Tibial nerve (tissue), 4 donors: ENCODE results near the gene LMBRD2. TPM values are rescaled to one million over a fixed set of nuclear protein-coding genes. Genes with fewer than 3 reads are reported as not detected.

ENCODE experiments used
- DNase-seq, 2 donors: peaks; one replicate each; pipeline ENCODE4 v3.0.0-alpha.2; 2019; ENCODE audit warnings: low spot score in 2 of 2
- H3K27ac ChIP-seq, 4 donors: fragments of 200-600 bp; sonication (generic) in 3 of 4; one replicate each; pipeline ENCODE4 v1.5.1; 2017 to 2019; ENCODE audit warnings: mild to moderate bottlenecking in 1 of 4
- H3K27me3 ChIP-seq, 2 donors: fragments of 200-600 bp; sonication (generic) in 1 of 2; one replicate each; pipeline versions ENCODE4 v1.5.1 to v1.6.0; 2017 to 2019
- H3K36me3 ChIP-seq, 3 donors: fragments of 200-600 bp; sonication (generic); one replicate each; pipeline ENCODE4 v1.5.1; 2018 to 2019
- H3K4me1 ChIP-seq, 4 donors: fragments of 200-600 bp; sonication (generic) in 3 of 4; one replicate each; pipeline ENCODE4 v1.5.1; 2017 to 2019
- H3K4me3 ChIP-seq, 4 donors: fragments of 200-600 bp; sonication (generic) in 3 of 4; one replicate each; pipeline ENCODE4 v1.5.1; 2017 to 2019; ENCODE audit warnings: mild to moderate bottlenecking in 1 of 4, moderate library complexity in 1 of 4
- H3K9me3 ChIP-seq, 4 donors: fragments of 200-600 bp; sonication (generic) in 3 of 4; one replicate each; pipeline ENCODE4 v1.5.1; 2017 to 2019
- CTCF ChIP-seq, 5 experiments: fragments of 200-600 bp in 3 of 5; fragments of 450-650 bp in 2 of 5; sonication (generic) in 3 of 5; IDR thresholded peaks; one replicate each; pipeline ENCODE4 v1.5.1; 2016 to 2019; ENCODE audit warnings: antibody characterized with exemption in 5 of 5, mild to moderate bottlenecking in 3 of 5, moderate library complexity in 2 of 5
- EP300 ChIP-seq, 2 donors: sonication (generic); formaldehyde crosslinking; IDR thresholded peaks; one replicate each; pipeline ENCODE4 v1.6.1; 2017; ENCODE audit warnings: antibody characterized with exemption in 2 of 2, mild to moderate bottlenecking in 1 of 2
- POLR2A ChIP-seq, 2 donors: fragments of 450-650 bp; IDR thresholded peaks; one replicate each; pipeline ENCODE4 v1.6.1; 2017; ENCODE audit warnings: antibody characterized with exemption in 2 of 2, mild to moderate bottlenecking in 2 of 2, moderate library complexity in 2 of 2
- WGBS, 2 donors: methylation state at CpG; one replicate each; pipeline ENCODE4 v1.1.5; 2018; 5-methylcytosine and 5-hydroxymethylcytosine counted together
- total RNA-seq, 4 donors: library from RNA; depleted of rRNA; stranded (reverse); fragments of >200 nt; gene quantifications; one replicate each; pipeline ENCODE4 v1.1.0, GENCODE V29; 2016

LMBRD2 gene
- total RNA-seq, 4 donors from 2014 or later, result 9.0 to 29.7 (median 15.6) TPM

GRCh38 chr5:36172599-36172998 is 20.9 kb upstream of the LMBRD2 start:
- WGBS, 2 donors, result 74 to 85% methylated on average over 1 of the region's 1 CpG
- H3K36me3 ChIP-seq, result peaks cover 0 to 80% (median 15%) of the 10 kb centered on the region in 3 donors
- H3K4me1 ChIP-seq, result no peaks in the 10 kb centered on the region
- no peaks in the 10 kb centered on the region for H3K27me3 ChIP-seq
- no peak overlapping the region for H3K4me3 ChIP-seq
- no peak for TF ChIP-seq EP300 (IDR thresholded peaks at IDR 0.05)
- TF ChIP-seq POLR2A (IDR thresholded peaks at IDR 0.05), result no peak
- TF ChIP-seq CTCF (IDR thresholded peaks at IDR 0.05), result no peak
- no peaks in the 10 kb centered on the region for H3K9me3 ChIP-seq
- H3K27ac ChIP-seq, result no peak overlapping the region
- no peak for DNase-seq

GRCh38 chr5:36170832-36171424 is 19.2 kb upstream of the LMBRD2 start:
- H3K9me3 ChIP-seq, result no peaks in the 10 kb centered on the region
- no peak overlapping the region for H3K27ac ChIP-seq
- H3K4me1 ChIP-seq, result no peaks in the 10 kb centered on the region
- TF ChIP-seq CTCF (IDR thresholded peaks at IDR 0.05) (no peak), EP300 (IDR thresholded peaks at IDR 0.05) (no peak), POLR2A (IDR thresholded peaks at IDR 0.05) (no peak)
- no peaks in the 10 kb centered on the region for H3K27me3 ChIP-seq
- WGBS, 2 donors, result 83% methylated on average over 5 of the region's 5 CpGs
- no peak overlapping the region for H3K4me3 ChIP-seq
- peaks cover 0 to 93% (median 18%) of the 10 kb centered on the region in 3 donors for H3K36me3 ChIP-seq
- DNase-seq, result no peak

- H3K9me3 ChIP-seq, result no peaks in the 10 kb centered on the region
Observed at GRCh38 chr5:36168737-36169136, 17.1 kb upstream of the LMBRD2 start.

GRCh38 chr5:36164461-36164860 is 12.8 kb upstream of the LMBRD2 start:
- Histone ChIP-seq H3K4me1 (peaks cover 0 to 7% (median 0%) of the 10 kb centered on the region in 4 donors), H3K4me3 (no peak overlapping the region), H3K36me3 (peaks cover 0 to 96% (median 10%) of the 10 kb centered on the region in 3 donors), H3K9me3 (no peaks in the 10 kb centered on the region), H3K27ac (no peak overlapping the region), H3K27me3 (no peaks in the 10 kb centered on the region)
- TF ChIP-seq CTCF (IDR thresholded peaks at IDR 0.05) (no peak), EP300 (IDR thresholded peaks at IDR 0.05) (no peak), POLR2A (IDR thresholded peaks at IDR 0.05) (no peak)
- WGBS, 2 donors, result 94 to 96% methylated on average over 4 of the region's 4 CpGs
- DNase-seq, result no peak

More at GRCh38 chr5:36168737-36169136, 17.1 kb upstream of the LMBRD2 start:
- Histone ChIP-seq H3K4me3 (no peak overlapping the region), H3K27ac (no peak overlapping the region), H3K36me3 (peaks cover 0 to 98% (median 18%) of the 10 kb centered on the region in 3 donors), H3K27me3 (no peaks in the 10 kb centered on the region), H3K4me1 (no peaks in the 10 kb centered on the region)
- no peak for DNase-seq
- TF ChIP-seq EP300 (IDR thresholded peaks at IDR 0.05), result no peak
- no peak for TF ChIP-seq CTCF (IDR thresholded peaks at IDR 0.05)
- no peak for TF ChIP-seq POLR2A (IDR thresholded peaks at IDR 0.05)
- WGBS, 2 donors, result 96% methylated on average over 4 of the region's 4 CpGs

GRCh38 chr5:36162810-36163486 is 11.3 kb upstream of the LMBRD2 start:
- no peak for TF ChIP-seq EP300 (IDR thresholded peaks at IDR 0.05)
- TF ChIP-seq POLR2A (IDR thresholded peaks at IDR 0.05), result no peak
- TF ChIP-seq CTCF (IDR thresholded peaks at IDR 0.05), result no peak
- Histone ChIP-seq H3K36me3 (peaks cover 0 to 96% (median 6%) of the 10 kb centered on the region in 3 donors), H3K4me1 (peaks cover 0 to 7% (median 0%) of the 10 kb centered on the region in 4 donors), H3K27me3 (no peaks in the 10 kb centered on the region), H3K9me3 (no peaks in the 10 kb centered on the region), H3K27ac (no peak overlapping the region), H3K4me3 (no peak overlapping the region)
- DNase-seq, result no peak
- WGBS, 2 donors, result 81 to 86% methylated on average over 9 of the region's 9 CpGs
